AG09319 (cell line): Measurements from ENCODE around the gene NPPA.
"Not testable (repeated sequence)": the region's sequence is repeated elsewhere in the genome, so short reads cannot be mapped to it uniquely, and the experiment has no call there.

ENCODE experiments used
- DNase-seq: peaks from one replicate; pipeline ENCODE4 v3.0.0-alpha.2; 2010; ENCODE audit warnings: low read depth; ENCODE audit errors: extremely low read depth
- CTCF ChIP-seq: IDR thresholded peaks from 2 replicates; pipeline ENCODE4 v1.5.1; 2011; ENCODE audit warnings: low read depth, mild to moderate bottlenecking, inconsistent platforms, low read length, moderate library complexity

NPPA gene

GRCh38 chr1:11847667-11848372, at the start of gene NPPA:
TSS of gene NPPA (minus strand) at chr1:11847783. CDS start at chr1:11847684, 99 bp downstream.
- peak; percentile 15 for DNase-seq
- no peak for TF ChIP-seq CTCF

- not testable (repeated sequence) for DNase-seq
Observed at GRCh38 chr1:11894501-11894900, 46.9 kb upstream of the NPPA start.

GRCh38 chr1:11893907-11894251, 46.3 kb upstream of the NPPA start:
- no peak for DNase-seq
- peak; percentile 94 for TF ChIP-seq CTCF

GRCh38 chr1:11891433-11892186, 44.0 kb upstream of the NPPA start:
- TF ChIP-seq CTCF: no peak
- DNase-seq: no peak

GRCh38 chr1:11888877-11889208, 41.3 kb upstream of the NPPA start:
- TF ChIP-seq CTCF: no peak
- no peak for DNase-seq

GRCh38 chr1:11888206-11888876, 40.8 kb upstream of the NPPA start:
- no peak for TF ChIP-seq CTCF
- DNase-seq: no peak

GRCh38 chr1:11887666-11888007, 40.1 kb upstream of the NPPA start:
- TF ChIP-seq CTCF: no peak
- no peak for DNase-seq
